GM23338 (cell line): Measurements from ENCODE around the gene STKLD1. TPM values are rescaled to one million over a fixed set of nuclear protein-coding genes. Genes with fewer than 3 reads are reported as not detected.

ENCODE experiments used
- ATAC-seq: fragments of 200-7000 bp; cut with Tn5 transposase; 3 replicates; pipeline ENCODE4 v1.9.1; 2020
- DNase-seq: peaks from one replicate; pipeline ENCODE4 v3.0.0-alpha.2; 2015; ENCODE audit warnings: low spot score
- H2AFZ ChIP-seq: fragments of 200-600 bp; sonication (generic); 2 replicates; pipeline ENCODE4 v1.8.0; 2016; ENCODE audit warnings: antibody characterized with exemption, mild to moderate bottlenecking, moderate library complexity
- H3F3A ChIP-seq: fragments of 200-600 bp; sonication (generic); replicated peaks from 2 replicates; pipeline ENCODE4 v1.8.0; 2017; ENCODE audit warnings: antibody characterized with exemption, mixed run types, low read depth
- H3K27ac ChIP-seq: fragments of 200-600 bp; sonication (generic); 2 replicates; pipeline ENCODE4 v1.6.1; 2016; ENCODE audit warnings: low read depth
- H3K27me3 ChIP-seq: fragments of 200-600 bp; sonication (generic); 2 replicates; pipeline ENCODE4 v1.8.0; 2016; ENCODE audit warnings: mild to moderate bottlenecking, mixed run types, moderate library complexity; ENCODE audit not compliant: insufficient read depth
- H3K36me3 ChIP-seq: fragments of 200-600 bp; sonication (generic); 2 replicates; pipeline ENCODE4 v1.8.0; 2016; ENCODE audit warnings: mild to moderate bottlenecking; ENCODE audit not compliant: insufficient read depth
- H3K4me1 ChIP-seq: fragments of 200-600 bp; sonication (generic); 2 replicates; pipeline ENCODE4 v1.8.0; 2016; ENCODE audit warnings: mild to moderate bottlenecking, moderate library complexity; ENCODE audit not compliant: insufficient read depth
- H3K4me2 ChIP-seq: fragments of 200-600 bp; sonication (generic); 2 replicates; pipeline ENCODE4 v1.7.1; 2017; ENCODE audit warnings: mixed run types
- H3K4me3 ChIP-seq: fragments of 200-600 bp; sonication (generic); 2 replicates; pipeline ENCODE4 v1.6.1; 2016; ENCODE audit warnings: mixed run types
- H3K79me2 ChIP-seq: fragments of 200-600 bp; sonication (generic); replicated peaks from 2 replicates; pipeline ENCODE4 v1.8.0; 2017; ENCODE audit warnings: mild to moderate bottlenecking; ENCODE audit not compliant: insufficient read depth
- H3K9me2 ChIP-seq: fragments of 200-600 bp; sonication (generic); 2 replicates; pipeline ENCODE4 v1.8.0; 2017; ENCODE audit not compliant: insufficient read depth
- H4K20me1 ChIP-seq: fragments of 200-600 bp; sonication (generic); replicated peaks from 2 replicates; pipeline ENCODE4 v1.8.0; 2017; ENCODE audit warnings: mild to moderate bottlenecking; ENCODE audit not compliant: insufficient read depth
- H3K27ac Mint-ChIP-seq: 2 replicates; pipeline ENCODE4 v1.8.0; 2020; ENCODE audit warnings: inconsistent platforms, mild to moderate bottlenecking, moderate library complexity, mixed read lengths
- H3K27me3 Mint-ChIP-seq: 3 replicates; pipeline ENCODE4 v1.8.0; 2022; ENCODE audit warnings: low read depth, mild to moderate bottlenecking, moderate library complexity, mixed read lengths, inconsistent platforms; ENCODE audit not compliant: insufficient read depth, poor library complexity
- H3K36me3 Mint-ChIP-seq: 3 replicates; pipeline ENCODE4 v1.8.0; 2021; ENCODE audit warnings: low read depth, mild to moderate bottlenecking, inconsistent platforms, moderate library complexity, mixed read lengths
- H3K4me1 Mint-ChIP-seq: 3 replicates; pipeline ENCODE4 v1.8.0; 2020; ENCODE audit warnings: mild to moderate bottlenecking, inconsistent platforms, mixed read lengths
- H3K4me3 Mint-ChIP-seq: 3 replicates; pipeline ENCODE4 v1.8.0; 2021; ENCODE audit warnings: moderate library complexity, mild to moderate bottlenecking, inconsistent platforms, mixed read lengths
- H3K9me3 Mint-ChIP-seq: 3 replicates; pipeline ENCODE4 v1.8.0; 2020; ENCODE audit warnings: moderate library complexity, mild to moderate bottlenecking, inconsistent platforms, mixed read lengths
- CREB1 ChIP-seq: fragments of 250-450 bp; sonication (Bioruptor Pico); IDR thresholded peaks from 2 replicates; pipeline ENCODE4 v1.5.0; 2020; ENCODE audit warnings: low read depth, mild to moderate bottlenecking, moderate library complexity
- EZH2 ChIP-seq: fragments of 200-600 bp; sonication (generic); IDR thresholded peaks from one replicate; pipeline ENCODE4 v1.8.0; 2017; ENCODE audit warnings: antibody characterized with exemption, mild to moderate bottlenecking, low read depth; ENCODE audit not compliant: unreplicated experiment
- EZH2phosphoT487 ChIP-seq: fragments of 200-600 bp; sonication (generic); IDR thresholded peaks from one replicate; pipeline ENCODE4 v1.8.1; 2018; ENCODE audit warnings: antibody characterized with exemption; ENCODE audit not compliant: unreplicated experiment
- JUNB ChIP-seq: IDR thresholded peaks from one replicate; pipeline ENCODE4 v1.6.1; 2016; ENCODE audit warnings: antibody characterized with exemption; ENCODE audit not compliant: unreplicated experiment
- NANOG ChIP-seq: IDR thresholded peaks from 2 replicates; pipeline ENCODE4 v1.6.1; 2016; ENCODE audit warnings: antibody characterized with exemption, borderline replicate concordance
- POLR2AphosphoS5 ChIP-seq: IDR thresholded peaks from 2 replicates; pipeline ENCODE4 v1.6.1; 2016; ENCODE audit warnings: antibody characterized with exemption, low read depth
- STAT1 ChIP-seq: IDR thresholded peaks from one replicate; pipeline ENCODE4 v1.6.1; 2016; ENCODE audit warnings: antibody characterized with exemption; ENCODE audit not compliant: unreplicated experiment
- ZNF114 ChIP-seq: fragments of 250-450 bp; sonication (Bioruptor Pico); IDR thresholded peaks from 2 replicates; pipeline ENCODE4 v1.5.0; 2020; ENCODE audit warnings: mild to moderate bottlenecking, moderate library complexity
- ZNF331 ChIP-seq: fragments of 250-450 bp; sonication (Bioruptor Pico); IDR thresholded peaks from 2 replicates; pipeline ENCODE4 v1.5.0; 2020; ENCODE audit warnings: low read depth, mild to moderate bottlenecking, moderate library complexity
- ZNF462 ChIP-seq: fragments of 250-450 bp; sonication (Bioruptor Pico); IDR thresholded peaks from 2 replicates; pipeline ENCODE4 v1.5.0; 2020; ENCODE audit warnings: mild to moderate bottlenecking, moderate library complexity
- polyA plus RNA-seq: library from polyadenylated mRNA; unstranded; fragments of >200 nt; fragmentation: Nextera tagmentation; extraction: Ambion mirVana; gene quantifications from 2 replicates; pipeline ENCODE4 v1.2.1, GENCODE V29; 2016
- total RNA-seq: library from RNA; depleted of rRNA; stranded (reverse); fragments of >200 nt; shearing (Covaris generic); gene quantifications from 2 replicates; pipeline ENCODE4 v1.2.3, GENCODE V29; 2014
- TF ChIP-seq, protein P1 (sequence below): IDR thresholded peaks from 2 replicates; pipeline ENCODE4 v1.6.1; 2016; ENCODE audit warnings: antibody characterized with exemption
- TF ChIP-seq, protein P2 (sequence below), 2 experiments: fragments of 200-600 bp in 1 of 2; sonication (generic) in 1 of 2; conservative IDR thresholded peaks; 2 replicates each; pipeline versions ENCODE4 v1.5.1 to v1.6.1; 2016 to 2017; ENCODE audit warnings: antibody characterized with exemption in 2 of 2, low read depth in 2 of 2, mild to moderate bottlenecking in 2 of 2, moderate library complexity in 1 of 2
- TF ChIP-seq, protein P3 (sequence below): IDR thresholded peaks from one replicate; pipeline ENCODE4 v1.6.1; 2018; ENCODE audit warnings: antibody characterized with exemption; ENCODE audit not compliant: unreplicated experiment

STKLD1 gene
- total and polyA plus RNA-seq, 2 experiments from 2014 or later, result 0.57 TPM; not detected in 1

GRCh38 chr9:133367778-133368177 lies 8.4 kb upstream of the STKLD1 start:
- H3K4me1 ChIP-seq, result no peaks in the 10 kb centered on the region
- DNase-seq, result no peak
- TF ChIP-seq STAT1, result no peak
- TF ChIP-seq ZNF331 (CRISPR knock-in tag), result no peak
- TF ChIP-seq ZNF114 (CRISPR knock-in tag), result no peak
- no peak for TF ChIP-seq POLR2AphosphoS5
- TF ChIP-seq, protein P1, sequence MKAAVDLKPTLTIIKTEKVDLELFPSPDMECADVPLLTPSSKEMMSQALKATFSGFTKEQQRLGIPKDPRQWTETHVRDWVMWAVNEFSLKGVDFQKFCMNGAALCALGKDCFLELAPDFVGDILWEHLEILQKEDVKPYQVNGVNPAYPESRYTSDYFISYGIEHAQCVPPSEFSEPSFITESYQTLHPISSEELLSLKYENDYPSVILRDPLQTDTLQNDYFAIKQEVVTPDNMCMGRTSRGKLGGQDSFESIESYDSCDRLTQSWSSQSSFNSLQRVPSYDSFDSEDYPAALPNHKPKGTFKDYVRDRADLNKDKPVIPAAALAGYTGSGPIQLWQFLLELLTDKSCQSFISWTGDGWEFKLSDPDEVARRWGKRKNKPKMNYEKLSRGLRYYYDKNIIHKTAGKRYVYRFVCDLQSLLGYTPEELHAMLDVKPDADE, result no peak
- no peak for TF ChIP-seq EZH2
- no peak for TF ChIP-seq JUNB
- TF ChIP-seq, protein P2, sequence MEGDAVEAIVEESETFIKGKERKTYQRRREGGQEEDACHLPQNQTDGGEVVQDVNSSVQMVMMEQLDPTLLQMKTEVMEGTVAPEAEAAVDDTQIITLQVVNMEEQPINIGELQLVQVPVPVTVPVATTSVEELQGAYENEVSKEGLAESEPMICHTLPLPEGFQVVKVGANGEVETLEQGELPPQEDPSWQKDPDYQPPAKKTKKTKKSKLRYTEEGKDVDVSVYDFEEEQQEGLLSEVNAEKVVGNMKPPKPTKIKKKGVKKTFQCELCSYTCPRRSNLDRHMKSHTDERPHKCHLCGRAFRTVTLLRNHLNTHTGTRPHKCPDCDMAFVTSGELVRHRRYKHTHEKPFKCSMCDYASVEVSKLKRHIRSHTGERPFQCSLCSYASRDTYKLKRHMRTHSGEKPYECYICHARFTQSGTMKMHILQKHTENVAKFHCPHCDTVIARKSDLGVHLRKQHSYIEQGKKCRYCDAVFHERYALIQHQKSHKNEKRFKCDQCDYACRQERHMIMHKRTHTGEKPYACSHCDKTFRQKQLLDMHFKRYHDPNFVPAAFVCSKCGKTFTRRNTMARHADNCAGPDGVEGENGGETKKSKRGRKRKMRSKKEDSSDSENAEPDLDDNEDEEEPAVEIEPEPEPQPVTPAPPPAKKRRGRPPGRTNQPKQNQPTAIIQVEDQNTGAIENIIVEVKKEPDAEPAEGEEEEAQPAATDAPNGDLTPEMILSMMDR (conservative IDR thresholded peaks at IDR 0.05; ENCODE audit: low read depth in 2 of 2), result no peak
- TF ChIP-seq, protein P3, sequence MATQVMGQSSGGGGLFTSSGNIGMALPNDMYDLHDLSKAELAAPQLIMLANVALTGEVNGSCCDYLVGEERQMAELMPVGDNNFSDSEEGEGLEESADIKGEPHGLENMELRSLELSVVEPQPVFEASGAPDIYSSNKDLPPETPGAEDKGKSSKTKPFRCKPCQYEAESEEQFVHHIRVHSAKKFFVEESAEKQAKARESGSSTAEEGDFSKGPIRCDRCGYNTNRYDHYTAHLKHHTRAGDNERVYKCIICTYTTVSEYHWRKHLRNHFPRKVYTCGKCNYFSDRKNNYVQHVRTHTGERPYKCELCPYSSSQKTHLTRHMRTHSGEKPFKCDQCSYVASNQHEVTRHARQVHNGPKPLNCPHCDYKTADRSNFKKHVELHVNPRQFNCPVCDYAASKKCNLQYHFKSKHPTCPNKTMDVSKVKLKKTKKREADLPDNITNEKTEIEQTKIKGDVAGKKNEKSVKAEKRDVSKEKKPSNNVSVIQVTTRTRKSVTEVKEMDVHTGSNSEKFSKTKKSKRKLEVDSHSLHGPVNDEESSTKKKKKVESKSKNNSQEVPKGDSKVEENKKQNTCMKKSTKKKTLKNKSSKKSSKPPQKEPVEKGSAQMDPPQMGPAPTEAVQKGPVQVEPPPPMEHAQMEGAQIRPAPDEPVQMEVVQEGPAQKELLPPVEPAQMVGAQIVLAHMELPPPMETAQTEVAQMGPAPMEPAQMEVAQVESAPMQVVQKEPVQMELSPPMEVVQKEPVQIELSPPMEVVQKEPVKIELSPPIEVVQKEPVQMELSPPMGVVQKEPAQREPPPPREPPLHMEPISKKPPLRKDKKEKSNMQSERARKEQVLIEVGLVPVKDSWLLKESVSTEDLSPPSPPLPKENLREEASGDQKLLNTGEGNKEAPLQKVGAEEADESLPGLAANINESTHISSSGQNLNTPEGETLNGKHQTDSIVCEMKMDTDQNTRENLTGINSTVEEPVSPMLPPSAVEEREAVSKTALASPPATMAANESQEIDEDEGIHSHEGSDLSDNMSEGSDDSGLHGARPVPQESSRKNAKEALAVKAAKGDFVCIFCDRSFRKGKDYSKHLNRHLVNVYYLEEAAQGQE, result no peak
- TF ChIP-seq NANOG, result no peak
- TF ChIP-seq CREB1, result no peak
- no peak for TF ChIP-seq EZH2phosphoT487
- no peak for TF ChIP-seq ZNF462 (CRISPR knock-in tag)
- no peak overlapping the region for H3K4me3 Mint-ChIP-seq
- H3K9me2 ChIP-seq, result no peaks in the 10 kb centered on the region
- peaks cover 11% of the 10 kb centered on the region; the same call in 2 of the 3 replicates for H3K4me1 Mint-ChIP-seq
- no peak overlapping the region for H3K4me2 ChIP-seq
- H3K36me3 ChIP-seq, result peaks cover 21% of the 10 kb centered on the region
- H3K27ac ChIP-seq, result no peak overlapping the region
- ATAC-seq, result no peak
- H3K27ac Mint-ChIP-seq, result no peak overlapping the region
- H3K36me3 Mint-ChIP-seq, result peaks cover 68% of the 10 kb centered on the region
- peaks cover 72% of the 10 kb centered on the region for H3K79me2 ChIP-seq
- H3K9me3 Mint-ChIP-seq, result no peaks in the 10 kb centered on the region
- H3K4me3 ChIP-seq, result no peak overlapping the region
- H3K27me3 ChIP-seq, result no peaks in the 10 kb centered on the region
- H3F3A ChIP-seq, result peaks cover 10% of the 10 kb centered on the region; the same call in 1 of the 2 replicates
- peaks cover 8% of the 10 kb centered on the region for H3K27me3 Mint-ChIP-seq
- H4K20me1 ChIP-seq, result peaks cover 73% of the 10 kb centered on the region
- no peak overlapping the region for H2AFZ ChIP-seq
